ENCODE results near the gene SNED1. TPM values are rescaled to one million over a fixed set of nuclear protein-coding genes. Genes with fewer than 3 reads are reported as not detected.

The SNED1 gene
- total RNA-seq, 1 donor, result 8.2 TPM

GRCh38 chr2:240981871-240982800 is 16.3 kb upstream of the SNED1 start:
- no peaks in the 10 kb centered on the region for H3K4me1 ChIP-seq (ENCODE audit: insufficient read depth, low read length)
- no peak overlapping the region for H3K4me3 ChIP-seq (ENCODE audit: low read length)
- H3K27me3 ChIP-seq (ENCODE audit: insufficient read depth, low read length), result no peaks in the 10 kb centered on the region
- no peaks in the 10 kb centered on the region for H3K9me3 ChIP-seq (ENCODE audit: low read depth, low read length)

GRCh38 chr2:240982821-240983281 is 15.6 kb upstream of the SNED1 start:
- no peaks in the 10 kb centered on the region for H3K27me3 ChIP-seq (ENCODE audit: insufficient read depth, low read length)

DNA sequence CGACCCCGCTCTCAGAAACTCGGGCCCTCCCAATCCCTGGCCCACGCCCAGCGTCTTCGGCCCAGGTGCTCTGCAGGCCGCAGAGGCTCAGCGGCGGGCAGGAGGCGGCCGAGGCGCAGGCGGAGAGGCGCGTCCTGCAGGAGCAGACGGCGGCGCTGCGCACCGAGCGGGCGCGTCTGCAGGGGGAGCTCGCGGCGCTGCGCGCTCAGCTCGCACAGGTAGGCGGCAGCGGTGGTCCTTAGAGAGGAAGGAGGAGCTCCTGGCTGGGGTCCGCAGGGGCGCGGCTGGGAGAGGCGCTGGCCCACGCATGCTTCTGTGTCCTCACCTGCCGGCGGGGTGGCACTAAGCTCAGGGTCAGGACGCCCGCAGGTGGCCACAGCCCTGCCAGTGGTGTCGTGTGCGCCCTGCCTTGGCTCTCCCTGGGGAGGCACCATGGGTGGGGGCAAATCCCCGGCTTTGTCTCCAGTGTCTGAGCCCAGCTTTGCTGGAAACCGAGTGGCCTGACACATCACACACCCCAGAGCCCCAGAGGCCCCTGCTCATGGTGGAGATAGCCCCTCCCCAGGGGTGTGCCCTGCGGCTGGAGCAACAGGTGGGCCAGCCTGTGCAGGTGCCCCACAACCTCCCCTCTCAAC is 14.9 kb upstream of the SNED1 start:
- no peaks in the 10 kb centered on the region for H3K27me3 ChIP-seq (ENCODE audit: insufficient read depth, low read length)
- H3K4me3 ChIP-seq (ENCODE audit: low read length), result no peak overlapping the region
- no peaks in the 10 kb centered on the region for H3K9me3 ChIP-seq (ENCODE audit: low read depth, low read length)
- H3K4me1 ChIP-seq (ENCODE audit: insufficient read depth, low read length), result no peaks in the 10 kb centered on the region

More at GRCh38 chr2:240982821-240983281, 15.6 kb upstream of the SNED1 start:
- Histone ChIP-seq H3K9me3 (ENCODE audit: low read depth, low read length) (no peaks in the 10 kb centered on the region), H3K4me1 (ENCODE audit: insufficient read depth, low read length) (no peaks in the 10 kb centered on the region), H3K4me3 (ENCODE audit: low read length) (no peak overlapping the region)

- no peaks in the 10 kb centered on the region for H3K4me1 ChIP-seq (ENCODE audit: insufficient read depth, low read length)
- H3K9me3 ChIP-seq (ENCODE audit: low read depth, low read length), result no peaks in the 10 kb centered on the region
- H3K27me3 ChIP-seq (ENCODE audit: insufficient read depth, low read length), result no peaks in the 10 kb centered on the region
- no peak overlapping the region for H3K4me3 ChIP-seq (ENCODE audit: low read length)
Measured at GRCh38 chr2:240983996-240984498, 14.4 kb upstream of the SNED1 start.

- Histone ChIP-seq H3K9me3 (ENCODE audit: low read depth, low read length) (no peaks in the 10 kb centered on the region), H3K4me1 (ENCODE audit: insufficient read depth, low read length) (no peaks in the 10 kb centered on the region), H3K4me3 (ENCODE audit: low read length) (no peak overlapping the region), H3K27me3 (ENCODE audit: insufficient read depth, low read length) (no peaks in the 10 kb centered on the region)
Measured at GRCh38 chr2:240985881-240986786, 12.3 kb upstream of the SNED1 start.

- Histone ChIP-seq H3K9me3 (ENCODE audit: low read depth, low read length) (no peaks in the 10 kb centered on the region), H3K4me3 (ENCODE audit: low read length) (no peak overlapping the region), H3K27me3 (ENCODE audit: insufficient read depth, low read length) (no peaks in the 10 kb centered on the region), H3K4me1 (ENCODE audit: insufficient read depth, low read length) (no peaks in the 10 kb centered on the region)
Measured at GRCh38 chr2:240986787-240987411, 11.5 kb upstream of the SNED1 start.

- no peaks in the 10 kb centered on the region for H3K4me1 ChIP-seq (ENCODE audit: insufficient read depth, low read length)
- H3K27me3 ChIP-seq (ENCODE audit: insufficient read depth, low read length), result no peaks in the 10 kb centered on the region
- H3K4me3 ChIP-seq (ENCODE audit: low read length), result no peak overlapping the region
- H3K9me3 ChIP-seq (ENCODE audit: low read depth, low read length), result no peaks in the 10 kb centered on the region
Measured at GRCh38 chr2:240987588-240987987, 10.8 kb upstream of the SNED1 start.

- H3K9me3 ChIP-seq (ENCODE audit: low read depth, low read length), result no peaks in the 10 kb centered on the region
- no peaks in the 10 kb centered on the region for H3K4me1 ChIP-seq (ENCODE audit: insufficient read depth, low read length)
- no peak overlapping the region for H3K4me3 ChIP-seq (ENCODE audit: low read length)
- no peaks in the 10 kb centered on the region for H3K27me3 ChIP-seq (ENCODE audit: insufficient read depth, low read length)
Measured at GRCh38 chr2:240988146-240988545, 10.3 kb upstream of the SNED1 start.

GRCh38 chr2:240988571-240989271 is 9.7 kb upstream of the SNED1 start:
- Histone ChIP-seq H3K27me3 (ENCODE audit: insufficient read depth, low read length) (no peaks in the 10 kb centered on the region), H3K9me3 (ENCODE audit: low read depth, low read length) (no peaks in the 10 kb centered on the region), H3K4me3 (ENCODE audit: low read length) (no peak overlapping the region), H3K4me1 (ENCODE audit: insufficient read depth, low read length) (no peaks in the 10 kb centered on the region)

GRCh38 chr2:240989451-240990265 is 8.8 kb upstream of the SNED1 start:
- no peak overlapping the region for H3K4me3 ChIP-seq (ENCODE audit: low read length)
- H3K27me3 ChIP-seq (ENCODE audit: insufficient read depth, low read length), result no peaks in the 10 kb centered on the region
- no peaks in the 10 kb centered on the region for H3K4me1 ChIP-seq (ENCODE audit: insufficient read depth, low read length)
- no peaks in the 10 kb centered on the region for H3K9me3 ChIP-seq (ENCODE audit: low read depth, low read length)

DNA sequence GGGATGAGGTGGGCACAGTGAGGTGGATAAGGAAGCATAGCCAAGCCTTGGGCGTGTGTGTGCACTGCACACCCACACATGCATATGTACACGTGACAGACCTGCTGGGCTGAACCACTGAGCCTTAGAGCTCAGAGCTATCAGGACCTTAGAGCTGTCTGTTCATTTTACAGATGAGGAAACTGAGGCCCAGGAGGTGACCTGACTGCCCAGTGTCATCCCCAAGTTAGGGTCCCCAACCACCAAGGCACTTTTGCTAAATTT is 8.2 kb upstream of the SNED1 start:
- Histone ChIP-seq H3K4me3 (ENCODE audit: low read length) (no peak overlapping the region), H3K4me1 (ENCODE audit: insufficient read depth, low read length) (no peaks in the 10 kb centered on the region), H3K9me3 (ENCODE audit: low read depth, low read length) (no peaks in the 10 kb centered on the region), H3K27me3 (ENCODE audit: insufficient read depth, low read length) (no peaks in the 10 kb centered on the region)

DNA sequence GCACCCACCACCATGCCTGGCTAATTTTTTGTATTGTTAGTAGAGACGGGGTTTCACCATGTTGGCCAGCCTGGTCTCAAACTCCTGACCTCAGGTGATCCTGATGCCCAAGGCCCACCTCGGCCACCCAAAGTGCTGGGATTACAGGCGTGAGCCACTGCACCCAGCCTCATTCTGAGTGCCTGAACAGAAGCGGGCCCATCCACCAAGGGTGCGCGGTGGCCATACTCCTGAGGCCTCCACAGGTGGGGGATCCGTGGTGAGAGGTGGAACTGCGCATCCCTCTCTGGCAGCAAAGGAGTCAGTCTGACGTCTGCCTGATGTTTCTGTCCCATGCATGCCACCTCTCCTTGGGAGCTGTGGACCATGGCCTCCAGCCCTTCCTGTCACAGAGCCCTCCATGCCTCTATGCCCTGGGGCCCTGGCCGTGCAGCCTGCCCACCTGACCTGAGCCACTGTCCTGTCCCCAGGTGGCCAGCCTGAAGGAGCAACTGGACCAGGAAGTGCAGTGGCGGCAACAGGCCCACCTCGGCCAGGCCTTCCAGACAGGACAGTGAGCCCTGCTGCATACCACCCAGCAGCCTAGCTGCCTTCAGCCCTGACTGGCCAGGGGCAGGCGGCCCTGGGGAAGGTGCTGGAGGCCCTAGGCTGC is 7.6 kb upstream of the SNED1 start:
- no peaks in the 10 kb centered on the region for H3K4me1 ChIP-seq (ENCODE audit: insufficient read depth, low read length)
- no peaks in the 10 kb centered on the region for H3K27me3 ChIP-seq (ENCODE audit: insufficient read depth, low read length)
- H3K4me3 ChIP-seq (ENCODE audit: low read length), result no peak overlapping the region
- H3K9me3 ChIP-seq (ENCODE audit: low read depth, low read length), result no peaks in the 10 kb centered on the region

Measured in mononuclear cell (primary cell).